IgD-negative memory B cell (primary cell): ENCODE data around the gene WTAP. TPM values are rescaled to one million over a fixed set of nuclear protein-coding genes. Genes with fewer than 3 reads are reported as not detected.

ENCODE experiments used
- H3K27ac Mint-ChIP-seq, 3 donors: one replicate each; pipeline ENCODE4 v1.8.0; 2020 to 2022; ENCODE audit warnings: mild to moderate bottlenecking in 3 of 3, mixed read lengths in 3 of 3, moderate library complexity in 1 of 3
- H3K27me3 Mint-ChIP-seq: one replicate; pipeline ENCODE4 v1.8.0; 2021; ENCODE audit warnings: mixed read lengths
- H3K36me3 Mint-ChIP-seq: one replicate; pipeline ENCODE4 v1.8.0; 2020; ENCODE audit warnings: mild to moderate bottlenecking, mixed read lengths
- H3K4me1 Mint-ChIP-seq, 3 donors: one replicate each; pipeline ENCODE4 v1.8.0; 2020 to 2022; ENCODE audit warnings: mixed read lengths in 3 of 3, mild to moderate bottlenecking in 1 of 3
- H3K4me3 Mint-ChIP-seq, 4 donors: one replicate each; pipeline ENCODE4 v1.8.0; 2020 to 2022; ENCODE audit warnings: mild to moderate bottlenecking in 4 of 4, mixed read lengths in 4 of 4, moderate library complexity in 3 of 4
- H3K9me3 Mint-ChIP-seq, 3 donors: one replicate each; pipeline ENCODE4 v1.8.0; 2020 to 2021; ENCODE audit warnings: mixed read lengths in 3 of 3, mild to moderate bottlenecking in 1 of 3
- polyA plus RNA-seq: library from polyadenylated mRNA; unstranded; fragments of 300-500 nt; fragmentation: Illumina TruSeq; gene quantifications from one replicate; pipeline ENCODE4 v1.2.3, GENCODE V29; 2021

The WTAP gene
- 127 TPM for polyA plus RNA-seq

DNA sequence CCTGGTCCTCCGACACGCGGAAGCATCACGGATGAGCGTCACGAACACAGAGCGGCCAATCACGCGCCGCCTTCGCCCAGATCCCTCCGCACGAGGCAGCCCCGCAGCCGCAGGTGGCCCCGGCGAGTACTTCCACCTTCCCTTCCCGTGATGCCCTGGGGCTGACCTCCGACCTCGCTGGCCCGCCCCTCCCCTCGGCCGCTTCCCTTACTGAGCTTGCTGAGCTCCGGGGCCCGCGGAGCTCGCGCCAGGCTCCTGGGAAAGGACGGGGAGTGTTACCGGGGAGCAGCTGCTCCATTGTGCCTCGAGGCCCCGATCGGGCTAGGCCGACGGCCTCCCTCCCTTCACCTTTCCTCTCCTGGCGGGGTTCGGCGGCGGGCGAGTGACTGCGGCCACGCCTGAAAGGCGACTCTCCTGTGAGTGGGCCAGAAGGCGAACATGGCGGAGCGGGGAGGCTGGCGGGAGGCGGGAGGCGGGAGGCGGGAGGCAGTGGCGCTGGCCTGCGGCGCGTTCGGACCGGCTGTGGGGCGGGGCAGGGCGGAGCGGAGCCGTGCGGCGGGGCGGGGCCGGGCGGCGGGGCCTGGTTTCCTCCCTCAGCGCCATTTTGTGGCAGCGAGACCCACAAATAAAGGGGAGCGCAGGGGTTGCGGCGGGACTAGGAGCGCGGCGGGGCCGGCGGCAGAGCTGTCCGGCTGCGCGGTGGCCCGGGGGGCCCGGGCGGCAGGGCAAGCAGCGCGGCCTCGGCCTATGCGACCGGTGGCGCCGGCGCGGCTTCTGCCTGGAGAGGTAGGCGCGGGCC is at the start of gene WTAP:
Gene WTAP (plus strand): TSS at position 589 of the 799 bp plus-strand sequence. CDS start 8,760 bp downstream, outside the sequence.
- no peaks in the 10 kb centered on the region for H3K9me3 Mint-ChIP-seq
- H3K36me3 Mint-ChIP-seq: no peaks in the 10 kb centered on the region
- peak within 1 kb of the TSS; percentile 93 to 99 (median 96) for H3K4me3 Mint-ChIP-seq
- peak within 1 kb of the TSS; percentile 99 for H3K27ac Mint-ChIP-seq
- H3K4me1 Mint-ChIP-seq: peaks cover 33 to 56% (median 35%) of the 10 kb centered on the region in 3 donors
- H3K27me3 Mint-ChIP-seq: no peaks in the 10 kb centered on the region

- Mint-ChIP-seq H3K4me3 (no peak overlapping the region), H3K27ac (no peak overlapping the region), H3K9me3 (peaks cover 0 to 2% (median 1%) of the 10 kb centered on the region in 3 donors), H3K4me1 (peaks cover 2 to 14% (median 4%) of the 10 kb centered on the region in 3 donors), H3K27me3 (no peaks in the 10 kb centered on the region), H3K36me3 (peaks cover 5% of the 10 kb centered on the region)
These were observed 49.7 kb upstream of the WTAP start for GRCh38 chr6:159677506-159678165.

DNA sequence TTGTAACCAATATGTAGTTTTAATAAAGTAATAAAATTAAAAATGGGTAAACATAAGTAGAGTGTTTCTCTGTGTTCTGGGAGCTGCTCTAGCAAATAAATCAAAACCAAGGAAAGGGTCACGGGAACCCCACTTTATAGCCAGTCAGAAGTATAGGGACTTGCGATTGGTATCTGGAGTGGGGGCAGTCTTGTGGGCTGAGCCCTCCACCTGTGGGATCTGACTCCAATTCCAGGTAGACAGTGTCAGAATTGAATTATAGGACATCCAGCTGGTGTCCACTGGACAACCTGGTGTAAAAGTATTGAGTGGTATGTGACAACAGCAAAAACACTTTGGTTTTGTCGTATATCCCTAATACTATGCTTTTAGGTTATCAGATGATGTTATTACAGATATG is 48.7 kb upstream of the WTAP start:
- H3K4me3 Mint-ChIP-seq: no peak overlapping the region
- peaks cover 2 to 12% (median 4%) of the 10 kb centered on the region in 3 donors for H3K4me1 Mint-ChIP-seq

GRCh38 chr6:159679091-159680077 is 47.9 kb upstream of the WTAP start:
- H3K27me3 Mint-ChIP-seq: no peaks in the 10 kb centered on the region
- H3K9me3 Mint-ChIP-seq: peaks cover 0 to 2% (median 1%) of the 10 kb centered on the region in 3 donors
- peaks cover 2 to 8% (median 4%) of the 10 kb centered on the region in 3 donors for H3K4me1 Mint-ChIP-seq
- H3K36me3 Mint-ChIP-seq: peaks cover 3% of the 10 kb centered on the region
- no peak overlapping the region for H3K4me3 Mint-ChIP-seq
- H3K27ac Mint-ChIP-seq: peak overlapping the region in 2 of 3 donors; percentile 14 to 28

More for the DNA sequence above, 48.7 kb upstream of the WTAP start:
- H3K27ac Mint-ChIP-seq: no peak overlapping the region
- peaks cover 0 to 2% (median 1%) of the 10 kb centered on the region in 3 donors for H3K9me3 Mint-ChIP-seq
- no peaks in the 10 kb centered on the region for H3K27me3 Mint-ChIP-seq
- peaks cover 3% of the 10 kb centered on the region for H3K36me3 Mint-ChIP-seq

- peak overlapping the region in 2 of 3 donors; percentile 14 to 28 for H3K27ac Mint-ChIP-seq
- no peaks in the 10 kb centered on the region for H3K27me3 Mint-ChIP-seq
These were observed 47.2 kb upstream of the WTAP start for GRCh38 chr6:159680104-159680503.

GRCh38 chr6:159681191-159681880 is 46.0 kb upstream of the WTAP start:
- Mint-ChIP-seq H3K36me3 (peaks cover 6% of the 10 kb centered on the region), H3K27me3 (no peaks in the 10 kb centered on the region), H3K4me1 (peaks cover 2 to 12% (median 4%) of the 10 kb centered on the region in 3 donors), H3K4me3 (no peak overlapping the region), H3K9me3 (no peaks in the 10 kb centered on the region), H3K27ac (peak overlapping the region in 1 of 3 donors; percentile 64)

More at GRCh38 chr6:159680104-159680503, 47.2 kb upstream of the WTAP start:
- Mint-ChIP-seq H3K9me3 (peaks cover 0 to 2% (median 1%) of the 10 kb centered on the region in 3 donors), H3K4me3 (no peak overlapping the region), H3K36me3 (peaks cover 6% of the 10 kb centered on the region), H3K4me1 (peaks cover 2 to 8% (median 4%) of the 10 kb centered on the region in 3 donors)

DNA sequence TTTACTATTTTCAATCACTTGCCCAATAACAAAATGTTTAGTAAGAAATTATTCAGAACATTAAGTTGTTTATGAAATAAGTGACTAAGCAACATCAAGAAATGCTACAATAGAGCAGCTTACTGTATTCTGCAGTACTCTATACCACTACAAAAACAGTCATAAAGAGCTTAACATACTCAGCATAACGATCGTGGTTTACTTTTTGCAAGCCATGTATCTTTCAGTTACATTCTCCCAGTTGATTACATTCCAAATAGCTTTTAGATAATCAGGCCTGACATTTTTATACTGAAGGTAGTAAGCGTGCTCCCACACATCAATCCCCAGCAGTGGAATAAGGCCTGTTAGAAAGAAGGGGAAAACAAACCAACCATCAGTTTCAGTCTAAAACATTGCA is 45.0 kb upstream of the WTAP start:
- H3K4me1 Mint-ChIP-seq: peaks cover 4 to 12% (median 9%) of the 10 kb centered on the region in 3 donors

DNA sequence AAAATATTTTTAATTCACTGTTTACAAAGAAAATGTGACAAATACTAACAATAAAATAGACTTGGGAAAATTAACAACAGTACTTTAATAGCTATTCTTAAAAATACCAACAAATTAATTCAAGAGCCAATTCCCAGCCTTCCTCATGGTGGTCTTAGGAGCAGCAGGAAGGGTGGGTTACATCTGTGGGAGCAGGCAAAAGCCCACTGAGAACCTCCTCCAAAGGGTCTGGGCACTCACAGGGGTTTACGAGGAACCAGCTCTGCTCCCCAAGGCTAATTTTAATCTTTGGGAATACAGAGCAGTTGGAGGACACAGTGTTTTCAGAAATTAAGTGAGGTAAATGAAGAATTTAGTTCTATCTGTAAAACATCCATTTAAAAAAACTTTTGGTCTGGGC is 44.5 kb upstream of the WTAP start:
- Mint-ChIP-seq H3K36me3 (peaks cover 4% of the 10 kb centered on the region), H3K4me3 (peak overlapping the region in 1 of 4 donors; percentile 23), H3K27me3 (no peaks in the 10 kb centered on the region), H3K4me1 (peaks cover 4 to 12% (median 9%) of the 10 kb centered on the region in 3 donors), H3K27ac (no peak overlapping the region), H3K9me3 (no peaks in the 10 kb centered on the region)

More for the DNA sequence above, 45.0 kb upstream of the WTAP start:
- Mint-ChIP-seq H3K27me3 (no peaks in the 10 kb centered on the region), H3K9me3 (no peaks in the 10 kb centered on the region), H3K36me3 (peaks cover 4% of the 10 kb centered on the region), H3K27ac (no peak overlapping the region), H3K4me3 (no peak overlapping the region)

- Mint-ChIP-seq H3K36me3 (peaks cover 4% of the 10 kb centered on the region), H3K27ac (no peak overlapping the region), H3K4me3 (no peak overlapping the region), H3K9me3 (no peaks in the 10 kb centered on the region), H3K27me3 (no peaks in the 10 kb centered on the region), H3K4me1 (peaks cover 4 to 17% (median 14%) of the 10 kb centered on the region in 3 donors)
These were observed 43.3 kb upstream of the WTAP start for GRCh38 chr6:159684013-159684304.

- H3K27ac Mint-ChIP-seq: no peak overlapping the region
- H3K36me3 Mint-ChIP-seq: peaks cover 4% of the 10 kb centered on the region
- no peaks in the 10 kb centered on the region for H3K27me3 Mint-ChIP-seq
- no peak overlapping the region for H3K4me3 Mint-ChIP-seq
- H3K9me3 Mint-ChIP-seq: no peaks in the 10 kb centered on the region
- H3K4me1 Mint-ChIP-seq: peaks cover 4 to 16% (median 12%) of the 10 kb centered on the region in 3 donors
These were observed 41.3 kb upstream of the WTAP start for GRCh38 chr6:159686040-159686439.

- H3K9me3 Mint-ChIP-seq: no peaks in the 10 kb centered on the region
- peaks cover 9 to 20% (median 17%) of the 10 kb centered on the region in 3 donors for H3K4me1 Mint-ChIP-seq
- H3K4me3 Mint-ChIP-seq: no peak overlapping the region
- H3K36me3 Mint-ChIP-seq: peaks cover 6% of the 10 kb centered on the region
- peak overlapping the region in 1 of 3 donors; percentile 21 for H3K27ac Mint-ChIP-seq
- no peaks in the 10 kb centered on the region for H3K27me3 Mint-ChIP-seq
These were observed 40.6 kb upstream of the WTAP start for GRCh38 chr6:159686703-159687102.

- Mint-ChIP-seq H3K36me3 (peaks cover 6% of the 10 kb centered on the region), H3K27ac (no peak overlapping the region), H3K4me1 (peaks cover 10 to 26% (median 17%) of the 10 kb centered on the region in 3 donors), H3K4me3 (no peak overlapping the region), H3K27me3 (no peaks in the 10 kb centered on the region), H3K9me3 (no peaks in the 10 kb centered on the region)
These were observed 40.0 kb upstream of the WTAP start for GRCh38 chr6:159687341-159687740.

DNA sequence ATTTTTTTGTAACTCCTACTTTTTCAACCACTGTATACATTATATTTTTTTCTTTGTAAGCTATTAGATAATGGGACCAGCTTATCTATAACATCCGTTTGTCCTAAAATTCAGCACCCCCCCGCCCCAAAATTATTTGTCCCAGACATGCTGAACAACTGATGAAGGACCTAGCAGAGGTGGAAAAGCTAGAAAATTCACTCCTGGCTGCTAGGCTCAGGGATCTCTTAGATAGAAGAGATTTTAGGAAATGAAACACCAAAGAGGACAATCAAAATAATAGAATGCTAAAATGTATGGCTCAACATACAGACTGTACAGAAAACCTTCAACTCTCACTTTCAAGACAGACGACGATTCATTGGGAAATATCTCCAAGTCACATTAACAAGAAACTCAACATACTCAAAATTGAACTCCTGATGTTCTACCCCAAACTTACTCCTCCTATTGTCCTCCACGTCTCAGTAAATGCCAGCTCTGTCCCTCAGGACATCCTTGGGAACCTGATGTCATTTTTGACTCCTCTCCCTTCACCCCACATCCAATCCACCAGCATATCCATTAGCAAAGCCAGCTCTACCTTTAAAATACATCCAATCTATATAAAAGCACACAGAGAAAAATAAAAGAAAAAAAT is 38.9 kb upstream of the WTAP start:
- H3K27me3 Mint-ChIP-seq: no peaks in the 10 kb centered on the region
- H3K36me3 Mint-ChIP-seq: peaks cover 6% of the 10 kb centered on the region
- peaks cover 12 to 26% (median 17%) of the 10 kb centered on the region in 3 donors for H3K4me1 Mint-ChIP-seq
- H3K4me3 Mint-ChIP-seq: peak overlapping the region in 1 of 4 donors; percentile 3
- no peaks in the 10 kb centered on the region for H3K9me3 Mint-ChIP-seq
- H3K27ac Mint-ChIP-seq: peak overlapping the region in 2 of 3 donors; percentile 16 to 73
